ENCODE results near the gene OR4B1. TPM values are rescaled to one million over a fixed set of nuclear protein-coding genes. Genes with fewer than 3 reads are reported as not detected.

The OR4B1 gene
- total RNA-seq (2022; extraction: Qiagen RNA extraction) = not detected in 5 replicates

GRCh38 chr11:48216510-48216909 is at the start of gene OR4B1:
Gene OR4B1 (plus strand): TSS chr11:48216810. CDS start chr11:48216810, 0 bp downstream.

GRCh38 chr11:48244804-48245203 is 28.2 kb downstream of the OR4B1 start, which contains the start of gene OR4X2:
Gene OR4X2 (plus strand): TSS chr11:48245104. CDS start chr11:48245104, 0 bp downstream.

GRCh38 chr11:48263423-48263911 is 46.9 kb downstream of the OR4B1 start, which contains the start of gene OR4X1:
Gene OR4X1 (plus strand): TSS chr11:48263861. CDS start chr11:48263861, 0 bp downstream.

Other genes with a start within 250 kb of the OR4B1 start
- gene PTPRJ, start 236.3 kb upstream of the OR4B1 start, total RNA-seq (2022; extraction: Qiagen RNA extraction) = 33.2 to 50.6 TPM (median 47.0 TPM) in 5 replicates
- gene OR4X2, start 28.3 kb downstream of the OR4B1 start, total RNA-seq (2022; extraction: Qiagen RNA extraction) = not detected in 5 replicates
- not detected in 5 replicates for gene OR4X1, start 47.1 kb downstream of the OR4B1 start, total RNA-seq (2022; extraction: Qiagen RNA extraction)
- gene OR4S1, start 89.4 kb downstream of the OR4B1 start, total RNA-seq (2022; extraction: Qiagen RNA extraction) = not detected in 5 replicates
- not detected in 5 replicates for gene OR4C3, start 108.1 kb downstream of the OR4B1 start, total RNA-seq (2022; extraction: Qiagen RNA extraction)
- not detected in 5 replicates for gene OR4C5, start 149.7 kb downstream of the OR4B1 start, total RNA-seq (2022; extraction: Qiagen RNA extraction)

Data from A549 treated with Mapracorat at 1 μM for 4 hours (cell line).